ENCODE results near the gene HOXC9. TPM values are rescaled to one million over a fixed set of nuclear protein-coding genes. Genes with fewer than 3 reads are reported as not detected.

The HOXC9 gene
- total and polyA plus RNA-seq, 2 of the 8 experiments (the other 6 are each of a cell fraction or from before 2014, with no cell fraction given): not detected

- TF ChIP-seq RNF2 (IDR thresholded peaks at IDR 0.05; ENCODE audit: borderline replicate concordance, low read depth, low read length, missing control alignments, poor library complexity, severe bottlenecking): peak; percentile 94
- no peak for TF ChIP-seq POU5F1 (IDR thresholded peaks at IDR 0.05; ENCODE audit: low read depth, low read length)
- no peak for TF ChIP-seq TEAD4 (IDR thresholded peaks at IDR 0.05; ENCODE audit: low read depth, low read length)
- no peak for TF ChIP-seq PHF8 (conservative IDR thresholded peaks at IDR 0.05; ENCODE audit: low read depth, low read length)
- TF ChIP-seq BACH1 (IDR thresholded peaks at IDR 0.05; ENCODE audit: low read length): no peak
- TF ChIP-seq MAX (IDR thresholded peaks at IDR 0.05): no peak
- TF ChIP-seq CREB1 (IDR thresholded peaks at IDR 0.05): 0 out of 2 replicates have a peak, but pooled peaks have one; percentile 26
- TF ChIP-seq CHD1 (IDR thresholded peaks at IDR 0.05; ENCODE audit: low read depth, low read length): no peak
Observed at GRCh38 chr12:53965281-53966084, 34.5 kb upstream of the HOXC9 start (continued).
